B cell (primary cell): ENCODE data around the gene URB1. TPM values are rescaled to one million over a fixed set of nuclear protein-coding genes. Genes with fewer than 3 reads are reported as not detected.
A peak's percentile ranks its signal among the peaks of the same experiment; 100 is the strongest.

Source experiments
- ATAC-seq: fragments of 200-7000 bp; cut with Tn5 transposase; one replicate; pipeline ENCODE4 v1.10.0; 2021; ENCODE audit warnings: low read depth, mild to moderate bottlenecking, moderate number of reproducible peaks, moderate library complexity
- CTCF ChIA-PET: fragments of 350-600 bp; sonication (Branson Sonifier 250); formaldehyde crosslinking; loops from one replicate; lab custom pipeline; 2021; ENCODE audit warnings: antibody characterized with exemption, inconsistent platforms; lab: Charles Lee
- POLR2A ChIA-PET: fragments of 350-600 bp; sonication (Branson Sonifier 250); formaldehyde crosslinking; loops from one replicate; lab custom pipeline; 2021; ENCODE audit warnings: antibody characterized with exemption; lab: Charles Lee
- DNase-seq: peaks from one replicate; pipeline ENCODE4 v3.0.0; 2013
- H2AFZ ChIP-seq: 2 replicates; pipeline ENCODE4 v1.6.1; 2012; ENCODE audit warnings: mild to moderate bottlenecking, low read depth, low read length; ENCODE audit not compliant: insufficient read depth, poor library complexity, severe bottlenecking
- H3K27ac ChIP-seq, 2 donors: 1 replicate in 1 of 2; 2 replicates in 1 of 2; pipeline ENCODE4 v1.5.1; 2012 to 2013; ENCODE audit warnings: low read length in 2 of 2, mild to moderate bottlenecking in 2 of 2, moderate library complexity in 1 of 2
- H3K27me3 ChIP-seq, 4 experiments: fragments of 200-600 bp in 1 of 4; sonication (generic) in 1 of 4; replicated peaks in 1 of 4; 1 replicate in 2 of 4; 2 replicates in 2 of 4; pipeline versions ENCODE4 v1.6.1 to v1.7.0; 2013 to 2016; ENCODE audit warnings: low read length in 3 of 4, mild to moderate bottlenecking in 2 of 4, mixed read lengths in 1 of 4, moderate library complexity in 1 of 4; ENCODE audit not compliant: insufficient read depth in 4 of 4, control insufficient read depth in 3 of 4; ENCODE audit errors: control extremely low read depth in 1 of 4
- H3K36me3 ChIP-seq, 2 experiments: replicated peaks in 1 of 2; 1 replicate in 1 of 2; 2 replicates in 1 of 2; pipeline versions ENCODE4 v1.6.1 to v1.7.1; 2013; ENCODE audit warnings: low read length in 1 of 2; ENCODE audit not compliant: insufficient read depth in 2 of 2, control insufficient read depth in 1 of 2; ENCODE audit errors: control extremely low read depth in 1 of 2, extremely low read depth in 1 of 2
- H3K4me1 ChIP-seq, 2 donors: fragments of 200-600 bp in 1 of 2; sonication (generic) in 1 of 2; 1 replicate in 1 of 2; 2 replicates in 1 of 2; pipeline versions ENCODE4 v1.5.1 to v1.6.1; 2013 to 2017; ENCODE audit warnings: low read length in 2 of 2; ENCODE audit not compliant: control insufficient read depth in 2 of 2, insufficient read depth in 2 of 2
- H3K4me2 ChIP-seq: replicated peaks from 2 replicates; pipeline ENCODE3; 2012; ENCODE audit warnings: mild to moderate bottlenecking, low read depth, low read length; ENCODE audit not compliant: poor library complexity, severe bottlenecking
- H3K4me3 ChIP-seq, 5 experiments: fragments of 200-600 bp in 1 of 5; sonication (generic) in 1 of 5; 1 replicate in 3 of 5; 2 replicates in 2 of 5; pipeline versions ENCODE4 v1.5.1 to v1.7.0; 2011 to 2016; ENCODE audit warnings: low read length in 4 of 5, mild to moderate bottlenecking in 4 of 5, low read depth in 2 of 5, control low read depth in 1 of 5, moderate library complexity in 1 of 5; ENCODE audit not compliant: insufficient read depth in 1 of 5; ENCODE audit errors: control extremely low read depth in 1 of 5, extremely low read depth in 1 of 5
- H3K79me2 ChIP-seq: fragments of 200-600 bp; sonication (generic); one replicate; pipeline ENCODE4 v1.6.0; 2016; ENCODE audit warnings: low read length; ENCODE audit not compliant: control insufficient read depth, insufficient read depth
- H3K9ac ChIP-seq: fragments of 200-600 bp; sonication (generic); 2 replicates; pipeline ENCODE4 v1.6.1; 2017; ENCODE audit warnings: mild to moderate bottlenecking, low read length, moderate library complexity
- H3K9me3 ChIP-seq, 3 donors: one replicate each; pipeline versions ENCODE4 v1.6.1 to v1.7.1; 2013; ENCODE audit warnings: low read length in 2 of 3; ENCODE audit not compliant: control insufficient read depth in 2 of 3, insufficient read depth in 1 of 3; ENCODE audit errors: control extremely low read depth in 1 of 3
- H4K20me1 ChIP-seq: 2 replicates; pipeline ENCODE4 v1.6.0; 2012; ENCODE audit warnings: mild to moderate bottlenecking, low read length; ENCODE audit not compliant: insufficient read depth, control insufficient read depth, poor library complexity, severe bottlenecking
- H3K27ac Mint-ChIP-seq: one replicate; pipeline ENCODE4 v1.8.0; 2021; ENCODE audit warnings: mixed read lengths
- H3K27me3 Mint-ChIP-seq: one replicate; pipeline ENCODE4 v1.8.0; 2021; ENCODE audit warnings: mixed read lengths
- H3K4me1 Mint-ChIP-seq: one replicate; pipeline ENCODE4 v1.8.0; 2021; ENCODE audit warnings: mixed read lengths
- H3K4me3 Mint-ChIP-seq: one replicate; pipeline ENCODE4 v1.8.0; 2021; ENCODE audit warnings: mixed read lengths
- H3K9me3 Mint-ChIP-seq: one replicate; pipeline ENCODE4 v1.8.0; 2022; ENCODE audit warnings: mixed read lengths; ENCODE audit not compliant: insufficient read depth
- CTCF ChIP-seq: fragments of 200-600 bp; IDR thresholded peaks from one replicate; pipeline ENCODE4 v1.8.0; 2022; ENCODE audit warnings: antibody characterized with exemption, mild to moderate bottlenecking
- EZH2 ChIP-seq: IDR thresholded peaks from 2 replicates; pipeline ENCODE4 v1.6.1; 2012; ENCODE audit warnings: borderline replicate concordance, low read depth, mild to moderate bottlenecking, moderate library complexity, low read length; ENCODE audit not compliant: insufficient read depth, poor library complexity, severe bottlenecking
- whole genome bisulfite sequencing: methylation state at CpG from one replicate; pipeline ENCODE4 v1.1.5; 2013; ENCODE audit warnings: missing lambda C conversion rate; ENCODE audit not compliant: insufficient coverage; 5-methylcytosine and 5-hydroxymethylcytosine counted together
- intact Hi-C: fragments of 100-400 bp; cut with micrococcal nuclease; formaldehyde crosslinking; loops from one replicate; pipeline ENCODE4 v1.10.0; 2022
- polyA plus RNA-seq: library from polyadenylated mRNA; depleted of rRNA; stranded (reverse); fragments of >200 nt; gene quantifications from 2 replicates; pipeline ENCODE4 v1.2.3, GENCODE V29; 2012
- total RNA-seq, 2 donors: library from RNA; stranded (reverse); fragments of 120-200 nt in 1 of 2; gene quantifications; 1 replicate in 1 of 2; 2 replicates in 1 of 2; pipeline versions ENCODE4 v1.2.3 to v1.2.4, GENCODE V29; 2013 to 2022

Gene URB1
- total and polyA plus RNA-seq, 2 donors (not counting 1 experiment from before 2014, with no cell fraction given), result 4.7 to 15.2 TPM

- Histone ChIP-seq H3K9ac (peak overlapping the region; percentile 82), H3K27me3 (no peaks in the 10 kb centered on the region), H3K4me3 (peak overlapping the region; percentile 70 to 86 (median 82)), H4K20me1 (no peaks in the 10 kb centered on the region), H3K27ac (peak overlapping the region; percentile 29 to 44), H3K4me2 (peak overlapping the region; percentile 84), H3K79me2 (peaks cover 30% of the 10 kb centered on the region), H3K9me3 (no peaks in the 10 kb centered on the region), H3K4me1 (peaks cover 16 to 22% of the 10 kb centered on the region in 2 donors), H2AFZ (peak overlapping the region; percentile 95), H3K36me3 (no peaks in the 10 kb centered on the region)
- intact Hi-C loops, result loop anchor here (1.0 to 10.0 kb wide), 5 partner anchors 333 to 1635 kb away; partner anchors contain the start of genes ATP5PO, CFAP298, CRYZL1 and ITSN1
- H3K4me1 Mint-ChIP-seq, result peaks cover 22% of the 10 kb centered on the region
- peak overlapping the region; percentile 91 for H3K27ac Mint-ChIP-seq
- TF ChIP-seq EZH2, result no peak
- no peak for TF ChIP-seq CTCF
- POLR2A ChIA-PET, result no interaction called here
- ATAC-seq, result no peak
- 0% methylated on average over 2 of the region's 10 CpGs for WGBS
- H3K27me3 Mint-ChIP-seq, result no peaks in the 10 kb centered on the region
- no peaks in the 10 kb centered on the region for H3K9me3 Mint-ChIP-seq
- CTCF ChIA-PET, result interaction anchor here (1.0 kb wide), 1 partner anchor 8 kb away, joined by 3 read pairs; no protein-coding TSS in a partner anchor
- peak overlapping the region; percentile 100 for H3K4me3 Mint-ChIP-seq
- DNase-seq, result no peak
Observed at GRCh38 chr21:32279377-32279680, 113.5 kb downstream of the URB1 start.

GRCh38 chr21:32278518-32279376 lies 114.1 kb downstream of the URB1 start, which contains the start of gene MIS18A:
Gene MIS18A (minus strand): TSS chr21:32279049. CDS start chr21:32279014, 35 bp downstream.
- peak within 1 kb of the TSS; percentile 100 for H3K4me3 Mint-ChIP-seq
- TF ChIP-seq EZH2, result no peak
- TF ChIP-seq CTCF, result no peak
- H3K79me2 ChIP-seq, result peaks cover 30% of the 10 kb centered on the region
- H3K4me2 ChIP-seq, result peak within 1 kb of the TSS; percentile 84
- H4K20me1 ChIP-seq, result no peaks in the 10 kb centered on the region
- CTCF ChIA-PET, result interaction anchor here (0.8 to 1.0 kb wide), 2 partner anchors 7 to 21 kb away, joined by 3 read pairs; no protein-coding TSS in a partner anchor
- peaks cover 0 to 2% of the 10 kb centered on the region in 2 experiments for H3K36me3 ChIP-seq
- no peaks in the 10 kb centered on the region for H3K27me3 Mint-ChIP-seq
- under 1% methylated on average over 69 of the region's 69 CpGs for WGBS
- POLR2A ChIA-PET, result no interaction called here
- H3K9ac ChIP-seq, result peak within 1 kb of the TSS; percentile 82
- no peaks in the 10 kb centered on the region for H3K27me3 ChIP-seq
- peaks cover 22% of the 10 kb centered on the region for H3K4me1 Mint-ChIP-seq
- ATAC-seq (peak; percentile 97), DNase-seq (peak; percentile 97)
- peak within 1 kb of the TSS; percentile 29 to 44 for H3K27ac ChIP-seq
- peaks cover 16 to 22% of the 10 kb centered on the region in 2 donors for H3K4me1 ChIP-seq
- no peaks in the 10 kb centered on the region for H3K9me3 Mint-ChIP-seq
- no peaks in the 10 kb centered on the region for H3K9me3 ChIP-seq
- peak within 1 kb of the TSS; percentile 70 to 86 (median 82) for H3K4me3 ChIP-seq
- peak within 1 kb of the TSS; percentile 91 for H3K27ac Mint-ChIP-seq
- intact Hi-C loops, result loop anchor here (1.0 to 10.0 kb wide), 5 partner anchors 334 to 1636 kb away; partner anchors contain the start of genes ATP5PO, CFAP298, CRYZL1 and ITSN1
- peak within 1 kb of the TSS; percentile 95 for H2AFZ ChIP-seq
